Endodermal cell (in vitro differentiated cells): ENCODE results near the gene MAGEA8. TPM values are rescaled to one million over a fixed set of nuclear protein-coding genes. Genes with fewer than 3 reads are reported as not detected.
A peak's percentile ranks its signal among the peaks of the same experiment; 100 is the strongest.
"Not testable (repeated sequence)": the region's sequence is repeated elsewhere in the genome, so short reads cannot be mapped to it uniquely, and the experiment has no call there.

Source experiments
- DNase-seq: peaks from one replicate; pipeline ENCODE4 v3.0.0-alpha.2; 2017
- H3K27ac ChIP-seq: 2 replicates; pipeline ENCODE4 v1.5.1; 2013; ENCODE audit warnings: mild to moderate bottlenecking, low read depth, low read length, moderate library complexity
- H3K27me3 ChIP-seq: 2 replicates; pipeline ENCODE4 v1.6.1; 2013; ENCODE audit warnings: mild to moderate bottlenecking, low read length, moderate library complexity; ENCODE audit not compliant: insufficient read depth, control insufficient read depth, poor library complexity, severe bottlenecking
- H3K36me3 ChIP-seq: 2 replicates; pipeline ENCODE4 v1.7.0; 2013; ENCODE audit warnings: mild to moderate bottlenecking, low read length, moderate library complexity; ENCODE audit not compliant: control insufficient read depth, insufficient read depth
- H3K4me1 ChIP-seq: one replicate; pipeline ENCODE4 v1.7.0; 2013; ENCODE audit warnings: low read length; ENCODE audit not compliant: control insufficient read depth, insufficient read depth
- H3K4me3 ChIP-seq: 2 replicates; pipeline ENCODE4 v1.5.1; 2013; ENCODE audit warnings: mild to moderate bottlenecking, low read length, moderate library complexity
- H3K9ac ChIP-seq: 2 replicates; pipeline ENCODE4 v1.6.1; 2013; ENCODE audit warnings: mild to moderate bottlenecking, low read length, moderate library complexity; ENCODE audit not compliant: poor library complexity, severe bottlenecking; ENCODE audit errors: extremely low read depth
- H3K9me3 ChIP-seq: 2 replicates; pipeline ENCODE4 v1.6.1; 2013; ENCODE audit warnings: mild to moderate bottlenecking, low read length, moderate library complexity; ENCODE audit not compliant: control insufficient read depth
- H3K27ac Mint-ChIP-seq: 2 replicates; pipeline ENCODE4 v1.8.0; 2020; ENCODE audit warnings: mixed read lengths
- H3K27me3 Mint-ChIP-seq: 2 replicates; pipeline ENCODE4 v1.8.0; 2021; ENCODE audit warnings: mild to moderate bottlenecking, mixed read lengths; ENCODE audit not compliant: insufficient read depth
- H3K36me3 Mint-ChIP-seq: 2 replicates; pipeline ENCODE4 v1.8.0; 2020; ENCODE audit warnings: low read depth, mixed read lengths
- H3K4me1 Mint-ChIP-seq: 2 replicates; pipeline ENCODE4 v1.8.0; 2020; ENCODE audit warnings: mixed read lengths
- H3K4me3 Mint-ChIP-seq: 2 replicates; pipeline ENCODE4 v1.8.0; 2020; ENCODE audit warnings: mild to moderate bottlenecking, moderate library complexity, mixed read lengths
- H3K9me3 Mint-ChIP-seq: 2 replicates; pipeline ENCODE4 v1.8.0; 2020; ENCODE audit warnings: mild to moderate bottlenecking, mixed read lengths
- CTCF ChIP-seq: fragments of 200-600 bp; sonication (generic); conservative IDR thresholded peaks from 2 replicates; pipeline ENCODE4 v1.5.0; 2021; ENCODE audit warnings: antibody characterized with exemption, mild to moderate bottlenecking
- WGBS, 2 experiments: methylation state at CpG; one replicate each; pipeline versions ENCODE4 v1.1.5 to v1.1.7; 2013; ENCODE audit warnings: missing lambda C conversion rate in 2 of 2, mixed read lengths in 1 of 2; ENCODE audit not compliant: insufficient coverage in 1 of 2, insufficient read length in 1 of 2; 5-methylcytosine and 5-hydroxymethylcytosine counted together
- total RNA-seq, 2 donors: library from RNA; stranded (reverse); fragmentation: NEBNext Ultra II Directional in 1 of 2; extraction: Animal tissue kit (Norgen Biotek cat#: 25700) in 1 of 2; gene quantifications; 2 replicates in 1 of 2; 3 replicates in 1 of 2; pipeline ENCODE4 v1.2.1, GENCODE V29; 2021

MAGEA8 gene
- total RNA-seq, 2 donors from 2014 or later, result not detected

GRCh38 chrX:149929400-149929799 is 48.4 kb downstream of the MAGEA8 start, which contains the start of gene HSFX4:
TSS of gene HSFX4 (plus strand) at chrX:149929573. CDS start at chrX:149929645, 72 bp downstream.
- H3K4me3 Mint-ChIP-seq, DNase-seq, H3K27ac ChIP-seq, H3K27me3 ChIP-seq, H3K36me3 Mint-ChIP-seq, H3K27me3 Mint-ChIP-seq, H3K4me3 ChIP-seq, H3K36me3 ChIP-seq, H3K27ac Mint-ChIP-seq, H3K9me3 Mint-ChIP-seq, H3K4me1 ChIP-seq, H3K4me1 Mint-ChIP-seq, H3K9ac ChIP-seq, H3K9me3 ChIP-seq: not testable (repeated sequence)
- no CpG with 5 or more reads among the region's 7 CpGs for WGBS, 2 experiments

GRCh38 chrX:149931355-149931754 is 50.4 kb downstream of the MAGEA8 start:
- not testable (repeated sequence) for H3K36me3 Mint-ChIP-seq, H3K36me3 ChIP-seq, DNase-seq, H3K27me3 ChIP-seq, H3K4me3 Mint-ChIP-seq, H3K9me3 ChIP-seq, H3K4me3 ChIP-seq, H3K9me3 Mint-ChIP-seq, H3K27ac ChIP-seq, H3K4me1 ChIP-seq, H3K9ac ChIP-seq, H3K27ac Mint-ChIP-seq, H3K4me1 Mint-ChIP-seq, H3K27me3 Mint-ChIP-seq
- WGBS, 2 experiments, result no CpG with 5 or more reads among the region's 4 CpGs

- H3K27me3 ChIP-seq, H3K27me3 Mint-ChIP-seq, H3K4me3 ChIP-seq, H3K9me3 ChIP-seq, H3K4me1 Mint-ChIP-seq, H3K4me3 Mint-ChIP-seq, DNase-seq, H3K27ac ChIP-seq, H3K27ac Mint-ChIP-seq, H3K36me3 Mint-ChIP-seq, H3K4me1 ChIP-seq, H3K36me3 ChIP-seq, H3K9me3 Mint-ChIP-seq, H3K9ac ChIP-seq: not testable (repeated sequence)
- WGBS, 2 experiments, result no CpG with 5 or more reads among the region's 2 CpGs
Measured at GRCh38 chrX:149932150-149932549, 51.2 kb downstream of the MAGEA8 start.

GRCh38 chrX:149932970-149933369 is 52.0 kb downstream of the MAGEA8 start:
- H3K36me3 ChIP-seq, H3K4me1 Mint-ChIP-seq, H3K27me3 Mint-ChIP-seq, H3K27ac Mint-ChIP-seq, H3K9ac ChIP-seq, H3K36me3 Mint-ChIP-seq, H3K27ac ChIP-seq, H3K4me3 Mint-ChIP-seq, H3K9me3 ChIP-seq, H3K4me1 ChIP-seq, H3K27me3 ChIP-seq, H3K4me3 ChIP-seq, DNase-seq: not testable (repeated sequence)
- peaks cover 15% of the 10 kb centered on the region for H3K9me3 Mint-ChIP-seq
- WGBS, 2 experiments, result no CpG with 5 or more reads among the region's 5 CpGs

- H3K9me3 Mint-ChIP-seq, result peaks cover 19% of the 10 kb centered on the region
Measured at GRCh38 chrX:149933547-149933946, 52.6 kb downstream of the MAGEA8 start.

More at GRCh38 chrX:149933547-149933946, 52.6 kb downstream of the MAGEA8 start:
- H3K4me1 ChIP-seq, H3K9me3 ChIP-seq, H3K36me3 Mint-ChIP-seq, H3K4me3 ChIP-seq, H3K4me3 Mint-ChIP-seq, H3K27me3 Mint-ChIP-seq, H3K27ac ChIP-seq, H3K4me1 Mint-ChIP-seq, H3K27me3 ChIP-seq, H3K27ac Mint-ChIP-seq, H3K9ac ChIP-seq, H3K36me3 ChIP-seq: not testable (repeated sequence)
- WGBS, 2 experiments, result 79% methylated on average over 7 of the region's 21 CpGs; no CpG with 5 or more reads in 1 of the 2 experiments
- peak; percentile 62 for DNase-seq
- TF ChIP-seq CTCF, result peak; percentile 33

Other genes starting within 250 kb of the MAGEA8 start
- gene TMEM185A, start 249.4 kb upstream of the MAGEA8 start, total RNA-seq, result 10 to 100 TPM; 60.1 to 66.3 TPM
- not detected for gene MAGEA11, start 169.1 kb upstream of the MAGEA8 start, total RNA-seq
- 1 to 10 TPM; 3.2 to 3.4 TPM for gene HSFX1, start 107.1 kb upstream of the MAGEA8 start, total RNA-seq
- gene MAGEA9, start 99.3 kb upstream of the MAGEA8 start, total RNA-seq, result not detected
- not detected for gene HSFX4, start 48.4 kb downstream of the MAGEA8 start, total RNA-seq
- 10 to 100 TPM; 24.0 to 37.1 TPM for gene EOLA2, start 57.3 kb downstream of the MAGEA8 start, total RNA-seq